DMS153 treated with DMSO at 0.1 percent for 48 hours (cell line): ENCODE measurements around the gene MEGF9.
A peak's percentile ranks its signal among the peaks of the same experiment; 100 is the strongest.

ENCODE experiments used
- DNase-seq: peaks from one replicate; lab custom pipeline; 2025; ENCODE audit not compliant: unreplicated experiment; lab: John Stamatoyannopoulos, UW

The MEGF9 gene

DNA sequence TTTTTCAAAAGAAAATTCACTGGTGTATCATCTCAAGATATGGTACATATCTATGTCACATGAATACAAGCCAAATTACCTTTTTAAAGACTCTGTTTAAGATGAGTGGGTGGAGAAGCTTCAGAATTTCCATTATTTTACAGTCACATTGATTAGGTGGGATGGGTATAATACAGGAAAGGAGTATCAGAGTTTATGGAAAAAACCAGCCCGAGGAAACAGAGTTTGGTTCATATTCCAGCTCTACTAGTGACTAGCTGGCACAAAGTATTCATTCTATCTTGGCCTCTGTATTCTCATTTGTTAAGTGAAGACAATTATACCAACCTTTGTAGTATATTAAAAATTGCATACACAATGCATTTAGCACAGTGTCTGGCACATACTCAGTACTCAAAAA lies 87.8 kb downstream of the MEGF9 start:
- no peak for DNase-seq

DNA sequence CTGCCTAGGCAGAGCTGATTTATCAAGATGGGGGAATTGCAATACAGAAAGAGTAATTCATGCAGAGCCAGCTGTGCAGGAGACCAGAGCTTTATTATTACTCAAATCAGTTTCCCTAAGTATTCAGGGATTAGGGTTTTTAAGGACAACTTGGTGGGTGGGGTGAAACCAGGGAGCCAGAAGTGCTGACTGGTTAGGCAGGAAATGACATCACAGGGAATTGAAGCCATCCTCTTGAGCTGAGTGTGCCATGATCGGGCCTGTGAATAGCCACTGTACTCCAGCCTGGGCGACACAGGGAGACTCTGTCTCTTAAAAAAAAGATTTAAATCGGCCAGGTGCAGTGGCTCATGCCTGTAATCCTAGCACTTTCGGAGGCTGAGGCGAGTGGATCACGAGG lies 89.0 kb downstream of the MEGF9 start:
- no peak for DNase-seq

DNA sequence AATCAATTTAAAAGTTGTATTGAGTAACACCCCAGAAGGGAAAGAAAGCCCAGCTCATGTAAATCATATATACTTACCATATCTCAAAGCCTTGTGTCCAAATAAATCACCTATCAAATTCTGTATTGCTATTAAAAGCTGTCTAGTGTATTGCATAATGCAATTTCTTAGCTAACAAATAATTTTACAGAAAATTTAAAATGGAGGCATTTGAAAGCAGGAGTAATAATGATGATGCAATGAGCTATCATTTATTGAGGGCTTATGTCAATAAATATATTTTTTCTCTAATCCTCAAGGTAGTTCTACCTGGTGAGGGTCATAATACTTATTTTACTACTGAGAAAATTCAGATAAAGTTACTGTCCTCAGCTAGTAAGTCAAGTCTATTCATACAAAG lies 91.5 kb downstream of the MEGF9 start:
- DNase-seq = no peak

DNA sequence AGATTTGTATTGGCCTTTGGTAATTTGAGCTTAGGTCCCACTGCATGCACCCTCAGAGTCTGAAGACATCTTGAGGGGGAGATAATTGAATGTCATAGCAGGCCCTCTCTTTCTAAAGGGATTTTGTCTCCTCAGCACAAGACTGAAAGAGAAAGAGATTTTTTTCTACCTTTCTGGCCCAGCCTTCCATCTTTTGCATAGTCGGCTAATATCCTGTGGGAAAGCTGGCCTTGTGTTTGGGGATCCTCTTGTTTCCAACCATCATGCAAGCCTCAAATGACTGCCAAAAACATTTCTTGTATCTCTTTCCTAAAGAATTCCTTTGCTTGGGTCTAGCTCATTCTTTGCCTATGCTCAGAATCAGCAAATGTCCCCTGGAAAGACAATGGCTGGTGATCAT lies 92.3 kb downstream of the MEGF9 start:
- DNase-seq = no peak

DNA sequence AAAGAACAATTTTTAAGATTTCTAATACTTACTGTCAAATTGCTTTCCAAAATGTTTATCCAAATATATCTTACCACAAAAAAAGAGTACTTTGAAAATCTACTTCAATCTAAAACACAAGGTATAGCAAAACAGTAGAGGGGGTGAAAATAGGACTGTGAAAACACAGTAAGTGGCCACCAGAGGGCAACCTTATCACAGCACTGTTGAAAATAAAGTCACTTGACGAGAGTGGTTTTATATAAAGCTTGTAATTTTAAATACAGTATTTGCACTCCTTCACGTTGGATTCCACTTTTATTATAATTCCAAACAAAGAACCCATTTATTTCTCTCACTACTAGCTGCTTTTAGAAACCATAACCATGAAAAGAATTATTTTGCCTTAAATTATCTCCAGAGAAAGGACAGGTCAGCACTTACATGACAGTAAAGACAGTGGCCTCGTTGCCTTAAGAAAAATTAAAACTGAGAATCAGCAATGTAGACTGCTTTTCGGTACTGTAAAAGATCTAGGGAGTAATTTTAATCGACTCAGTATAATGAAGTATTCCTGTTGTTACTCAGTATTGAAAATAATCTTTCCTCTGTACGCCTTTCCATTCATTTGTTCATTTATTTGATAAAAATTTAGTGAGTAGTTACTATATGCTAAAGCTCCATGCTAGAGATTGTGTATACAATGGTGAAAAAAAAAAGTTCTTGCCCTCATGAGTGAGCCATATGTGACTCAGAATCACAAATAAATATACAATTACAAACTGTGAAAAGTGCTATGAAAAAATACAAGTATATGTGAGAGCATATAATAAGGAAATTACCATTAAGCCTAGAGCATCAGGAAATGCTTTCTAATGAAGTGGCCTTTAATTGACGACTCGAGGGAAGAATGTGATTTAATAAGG lies 94.3 kb downstream of the MEGF9 start:
- DNase-seq = peak; percentile 37

DNA sequence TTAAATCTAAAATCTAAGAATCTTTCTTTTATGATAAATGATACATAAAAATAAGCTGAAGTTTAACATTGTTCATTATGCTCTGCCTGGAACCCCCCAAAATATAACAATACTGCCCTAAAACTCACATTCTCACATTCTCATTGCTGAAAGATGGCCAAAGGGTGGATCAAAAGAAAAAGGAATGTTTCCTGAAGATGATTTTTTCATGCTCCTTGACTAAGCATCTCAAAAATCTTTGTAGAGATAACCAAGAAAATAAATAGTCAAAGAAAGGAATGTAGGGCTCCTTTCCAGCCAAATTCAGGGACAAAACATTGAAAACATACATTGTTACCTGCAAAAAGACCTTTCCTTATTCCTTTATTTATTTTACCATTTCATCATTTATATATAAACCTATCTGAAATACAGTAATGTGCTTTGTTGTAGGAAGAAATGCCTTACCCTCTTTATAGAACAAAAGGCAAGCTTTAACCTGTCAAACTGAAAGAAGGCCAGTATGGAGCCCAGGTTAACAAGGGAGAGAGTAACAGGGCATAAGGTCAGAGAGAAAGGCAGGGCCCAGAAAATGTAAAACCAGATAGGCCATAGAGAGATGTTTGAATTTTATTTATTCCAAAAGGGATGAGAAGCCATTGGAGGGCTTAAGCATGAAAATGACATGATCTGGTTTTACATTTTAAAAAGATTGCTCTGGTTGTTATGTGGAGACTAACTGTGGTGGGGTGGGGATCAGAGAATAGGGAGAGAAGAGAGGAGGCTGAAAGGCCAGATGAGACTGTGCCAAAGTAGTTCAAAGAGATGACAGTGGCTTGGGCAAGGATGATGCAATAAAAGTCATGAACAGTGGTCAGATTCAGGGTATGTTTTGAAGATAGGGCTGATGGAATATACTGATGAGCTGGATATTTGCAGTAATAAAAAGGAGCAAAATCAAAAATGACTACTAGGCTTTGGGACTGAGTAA lies 97.0 kb downstream of the MEGF9 start:
- no peak for DNase-seq

DNA sequence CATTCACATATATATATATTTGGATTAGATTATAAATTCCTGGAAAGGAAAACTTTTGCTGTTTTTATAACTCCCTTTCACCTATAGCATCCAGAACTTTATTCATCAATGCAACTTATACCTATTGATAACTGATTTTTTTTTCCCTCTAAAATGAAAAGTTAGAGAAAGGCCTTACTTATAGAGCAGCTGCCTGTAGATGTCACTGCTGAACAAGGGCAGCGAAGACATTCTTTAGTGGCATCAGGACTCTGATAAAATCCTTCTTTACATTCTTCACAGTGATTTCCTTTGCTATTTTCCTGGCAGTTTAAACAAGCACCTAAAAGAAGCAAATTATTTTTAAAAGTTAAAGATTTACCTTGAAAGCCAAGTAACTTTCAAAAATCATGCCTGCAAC lies 102.1 kb downstream of the MEGF9 start:
- no peak for DNase-seq

DNA sequence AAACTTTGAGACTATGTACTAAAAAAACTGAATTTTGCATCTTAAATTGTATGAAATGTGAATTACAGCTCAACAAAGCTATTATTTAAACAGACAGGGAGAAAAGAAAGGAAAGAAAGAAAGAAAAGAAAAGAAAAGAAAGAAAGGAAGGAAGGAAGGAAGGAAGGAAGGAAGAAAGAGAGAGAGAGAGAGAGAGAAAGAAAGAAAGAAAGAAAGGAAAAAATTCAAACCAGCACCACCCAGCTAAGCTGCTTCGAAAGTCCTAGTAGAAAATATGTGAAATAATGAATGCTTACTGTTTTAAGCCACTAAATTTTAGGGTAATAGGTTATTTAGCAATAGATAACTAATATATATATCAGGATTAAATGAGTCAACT lies 102.6 kb downstream of the MEGF9 start:
- no peak for DNase-seq

DNA sequence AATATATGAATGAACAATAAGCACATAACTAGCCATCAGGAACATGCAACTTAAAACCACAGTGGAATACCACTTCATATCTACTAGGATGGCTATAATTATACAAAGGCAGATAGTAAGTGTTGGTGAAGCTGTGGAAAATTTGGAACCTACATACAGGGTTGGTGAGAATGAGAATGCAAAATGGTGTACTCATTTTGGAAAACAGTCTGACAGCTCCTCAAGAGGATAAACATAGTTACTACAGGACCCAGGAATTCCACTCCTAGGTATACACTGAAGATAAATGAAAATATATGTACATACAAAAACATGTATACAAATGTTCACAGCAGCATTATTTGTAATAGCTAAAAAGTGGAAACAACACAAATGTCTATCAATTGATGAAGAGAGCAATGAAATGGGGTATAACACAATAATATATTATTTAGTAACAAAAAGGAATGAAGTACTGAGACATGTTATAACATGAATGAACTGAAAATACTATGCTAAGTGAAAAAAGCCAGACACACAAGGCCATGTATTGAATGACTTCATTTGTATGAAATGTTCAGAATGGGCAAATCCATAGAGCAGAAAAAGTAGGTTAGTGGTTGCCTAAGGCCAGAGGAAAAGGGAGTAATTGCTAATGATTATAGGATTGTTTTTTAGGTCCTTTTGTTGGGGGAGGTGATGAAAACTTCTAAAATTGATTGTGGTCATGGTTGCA lies 103.1 kb downstream of the MEGF9 start:
- no peak for DNase-seq

DNA sequence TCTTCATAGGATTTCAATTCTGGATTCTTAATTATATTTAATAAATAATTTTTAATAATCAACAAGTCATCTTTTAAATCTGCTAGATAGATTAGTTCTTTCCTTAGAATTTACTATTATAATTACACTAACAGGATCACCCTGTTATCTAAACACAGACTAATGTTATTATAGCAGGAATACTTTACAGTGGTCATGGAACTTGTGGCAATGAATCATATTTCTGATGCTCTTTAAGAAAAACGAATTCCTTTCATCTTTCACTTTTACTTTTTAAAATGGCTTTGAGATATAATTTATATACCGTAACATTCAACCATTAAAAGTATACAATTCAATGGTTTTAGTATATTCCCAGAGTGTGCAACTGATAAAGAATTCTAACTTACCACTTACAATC lies 104.6 kb downstream of the MEGF9 start:
- no peak for DNase-seq

DNA sequence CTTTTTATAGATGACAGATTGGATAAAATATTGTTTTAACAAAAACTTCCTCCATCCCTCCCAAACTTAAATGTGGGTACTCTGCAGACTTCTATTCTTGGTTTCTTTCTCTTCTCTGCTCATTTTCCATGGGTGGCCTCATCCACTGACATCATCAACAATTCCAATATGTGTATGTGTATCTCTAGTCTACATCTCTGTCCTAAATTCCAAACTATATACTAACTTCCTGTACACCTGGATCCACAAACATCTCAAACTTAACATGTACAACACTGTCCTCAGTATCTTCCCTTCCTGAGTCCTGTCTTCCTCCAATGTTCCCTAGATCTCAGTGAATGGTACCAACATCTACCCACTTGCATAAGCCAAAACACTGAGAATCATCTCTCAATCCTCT lies 105.8 kb downstream of the MEGF9 start:
- no peak for DNase-seq

DNA sequence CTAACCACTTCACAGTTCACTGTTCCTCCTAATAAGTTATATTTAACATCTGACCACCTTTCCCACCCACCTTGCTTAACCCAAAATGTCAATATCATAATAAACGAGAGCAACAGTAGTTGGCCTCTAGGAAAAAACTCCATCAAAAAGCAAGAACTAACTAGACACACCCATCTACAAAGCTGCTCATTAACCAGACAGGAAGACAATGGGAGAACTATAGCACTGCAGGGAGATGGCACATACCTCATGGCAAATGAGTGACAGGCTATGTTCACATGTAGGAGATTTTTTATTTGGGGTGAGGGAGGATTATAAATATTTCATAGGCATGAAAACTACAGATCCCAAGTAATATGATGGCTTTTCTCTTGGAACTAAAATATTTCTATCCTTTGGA lies 110.7 kb downstream of the MEGF9 start:
- no peak for DNase-seq

DNA sequence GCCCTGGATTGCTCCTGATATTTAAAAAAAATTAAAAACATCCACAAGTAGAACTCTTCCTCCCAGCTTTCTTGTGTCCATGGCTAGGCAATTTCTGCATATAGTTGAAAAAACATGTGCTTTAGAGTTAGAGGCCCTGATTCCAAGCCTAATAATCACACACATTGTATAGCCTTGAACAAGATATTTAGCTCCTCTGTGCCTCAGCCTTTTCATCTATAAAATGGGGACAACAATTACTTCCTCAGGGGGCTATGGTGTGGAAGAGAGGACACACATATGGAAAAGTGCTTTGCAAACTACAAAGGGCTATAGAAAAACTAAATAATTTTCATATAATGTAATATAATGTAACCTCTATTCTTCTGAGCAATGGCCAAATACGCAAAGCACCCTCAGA lies 111.3 kb downstream of the MEGF9 start:
- no peak for DNase-seq

DNA sequence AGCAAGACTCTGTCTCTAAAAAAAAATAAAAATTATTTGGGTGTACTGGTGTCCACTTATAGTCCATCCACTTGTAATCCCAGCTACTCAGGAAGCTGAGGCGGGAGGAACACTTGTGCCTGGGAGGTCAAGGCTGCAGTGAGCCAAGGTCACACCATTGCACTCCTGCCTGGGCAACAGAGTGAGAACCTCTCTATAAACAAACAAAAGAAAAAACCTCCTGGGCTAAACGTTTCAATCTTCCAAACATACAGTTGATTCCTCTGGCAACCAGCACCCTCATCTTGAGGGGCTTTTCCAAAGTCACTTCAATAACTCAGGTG lies 120.4 kb downstream of the MEGF9 start:
- no peak for DNase-seq

DNA sequence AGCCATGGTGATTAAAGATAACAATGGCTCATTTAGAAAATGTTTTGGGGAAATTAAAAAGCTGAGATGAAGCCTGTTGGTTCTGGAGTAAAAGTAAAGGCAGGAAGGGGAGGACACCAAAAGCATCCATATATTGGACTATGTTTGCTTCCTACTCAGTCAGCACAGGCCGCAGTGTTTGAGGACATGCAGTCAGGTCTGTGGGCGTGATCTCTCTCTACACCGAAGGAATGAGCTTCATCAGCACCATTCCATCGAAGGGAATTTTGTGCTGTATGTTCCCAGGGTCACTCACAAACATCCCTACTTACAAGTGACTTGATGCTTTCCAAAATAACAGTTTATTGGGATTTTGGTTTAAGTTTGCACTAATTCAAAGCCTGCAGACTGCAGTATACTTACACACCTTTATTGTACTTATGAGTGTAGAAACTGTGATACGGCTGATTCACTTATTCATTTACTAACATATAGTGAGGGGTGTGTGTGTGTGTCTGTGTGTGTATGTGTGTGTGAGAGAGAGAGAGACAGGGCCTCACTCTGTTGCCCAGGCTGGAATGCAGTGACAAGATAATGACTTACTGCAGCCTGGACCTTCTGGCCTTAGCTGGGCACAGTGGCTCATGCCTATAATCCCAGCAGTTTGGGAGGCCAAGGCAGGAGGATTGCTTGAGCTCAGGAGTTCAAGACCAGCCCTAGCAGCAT lies 120.9 kb downstream of the MEGF9 start:
- no peak for DNase-seq

DNA sequence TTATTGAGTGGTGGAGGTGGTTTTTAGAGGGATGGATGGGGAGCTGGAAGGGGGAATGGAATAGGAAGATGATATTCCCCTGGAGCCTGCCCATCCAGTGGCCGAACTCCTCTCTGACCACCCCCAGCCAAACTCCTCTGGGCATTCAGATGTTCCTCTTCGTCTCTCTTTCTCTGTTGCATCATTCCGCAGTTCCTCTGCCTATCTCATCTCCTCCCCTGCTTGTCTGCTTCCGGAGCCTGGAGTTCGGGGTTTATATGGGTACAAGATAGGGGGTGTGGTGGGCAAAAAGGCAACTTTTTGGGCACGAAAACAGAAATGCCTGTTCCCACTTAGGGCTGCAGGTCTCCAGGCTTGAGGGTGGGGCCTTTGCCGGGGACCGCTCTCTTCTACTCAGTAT lies 122.1 kb downstream of the MEGF9 start:
- no peak for DNase-seq

DNA sequence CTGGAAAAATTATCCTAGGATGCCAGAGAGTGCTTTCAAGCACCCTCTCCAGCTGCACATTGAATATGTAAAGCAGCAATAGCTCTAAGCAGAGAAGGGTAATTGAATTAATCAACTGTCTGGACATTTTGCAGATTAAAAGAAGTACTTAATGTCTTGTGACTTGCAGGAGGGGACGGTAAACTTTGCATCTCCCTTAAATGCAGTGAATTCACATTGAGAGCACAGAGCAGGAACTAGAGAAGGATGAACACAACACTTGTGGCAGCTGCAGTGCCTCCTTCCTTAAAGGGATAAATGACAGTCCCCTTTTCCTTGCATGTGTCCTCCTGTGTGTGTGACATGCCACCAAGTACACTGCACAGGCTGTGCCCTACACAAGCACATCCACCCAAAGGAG lies 126.9 kb downstream of the MEGF9 start:
- no peak for DNase-seq

DNA sequence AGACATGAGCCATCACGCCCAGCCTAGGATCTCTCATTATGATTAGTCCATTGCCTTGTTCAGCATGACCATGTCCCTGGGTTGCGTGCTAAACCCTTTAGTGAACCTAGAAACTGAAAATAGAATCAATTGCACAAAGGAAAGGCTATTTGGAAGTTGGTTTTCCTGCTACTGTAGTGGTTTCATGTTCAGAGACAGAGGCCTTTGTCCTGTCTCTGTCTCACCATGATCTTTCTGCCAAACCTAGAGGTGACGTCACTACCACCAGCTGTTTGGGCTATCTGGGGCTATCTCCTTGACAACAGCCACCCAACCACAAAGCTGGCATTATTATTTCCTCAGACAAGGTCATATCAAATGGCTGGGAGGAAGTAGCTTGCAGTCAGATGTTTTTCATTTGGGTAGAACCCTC lies 130.3 kb downstream of the MEGF9 start:
- DNase-seq = peak; percentile 93

DNA sequence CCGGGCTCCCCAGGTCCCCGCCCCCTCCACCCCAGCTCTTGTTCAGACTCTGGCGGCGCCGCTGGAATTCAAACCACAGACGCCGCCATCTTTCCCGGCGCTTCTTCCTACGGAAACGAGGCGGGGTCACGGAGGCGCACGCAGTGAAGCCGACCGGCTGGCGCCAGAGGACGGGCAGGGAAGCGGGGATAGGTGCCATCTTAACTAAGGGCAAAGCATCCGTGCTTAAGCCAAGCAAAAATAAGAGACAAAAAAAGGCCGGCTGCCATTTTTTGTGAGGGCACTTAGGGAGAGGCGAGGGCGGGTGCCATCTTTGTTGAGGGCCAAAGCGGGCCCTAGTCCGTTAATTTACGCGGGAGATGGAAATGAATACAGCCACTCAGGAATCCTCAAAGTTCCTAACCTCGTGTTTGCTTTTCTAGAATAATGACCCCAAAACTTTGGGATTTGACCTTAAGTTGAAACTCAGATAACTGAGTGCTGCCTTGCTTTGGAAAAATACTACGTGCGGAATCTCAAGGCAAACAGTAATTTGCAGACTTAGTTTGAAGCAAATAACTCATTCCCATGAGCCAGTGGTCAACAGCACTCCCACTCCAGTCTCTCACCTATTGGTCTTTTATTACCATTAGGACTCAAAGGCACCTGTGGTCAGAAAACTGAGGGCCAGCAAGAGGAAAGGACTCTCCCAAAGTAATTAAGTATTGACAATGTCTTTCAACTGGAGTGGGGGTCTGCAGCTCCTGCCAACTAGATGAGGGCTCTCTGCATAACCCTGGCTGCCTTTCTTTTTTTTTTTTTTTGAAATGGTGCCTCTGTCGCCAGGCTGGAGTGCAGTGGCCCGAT lies 134.0 kb downstream of the MEGF9 start, which contains the start of gene CDK5RAP2:
CDK5RAP2 (minus strand) TSS at position 117 of the 846 bp plus-strand sequence. CDS start 189 bp downstream, outside the sequence.
- DNase-seq = peak; percentile 96
